ENCODE results near the gene IRF5. TPM values are rescaled to one million over a fixed set of nuclear protein-coding genes. Genes with fewer than 3 reads are reported as not detected.

IRF5 gene
- total RNA-seq, 1 experiment from 2014 or later, result not detected

- BruUV-seq (replicated peaks), result no TSS peak
- ChIA-PET CTCF (no interaction called here), POLR2A (ENCODE audit: low non-redundant PET) (no interaction called here)
- H3K27ac ChIP-seq (ENCODE audit: low read depth, low read length, poor library complexity, severe bottlenecking), result no peak overlapping the region
- TF ChIP-seq EZH2 (IDR thresholded peaks at IDR 0.05; ENCODE audit: borderline replicate concordance, low read depth, low read length, poor library complexity, severe bottlenecking), result no peak
- TF ChIP-seq, protein P1, sequence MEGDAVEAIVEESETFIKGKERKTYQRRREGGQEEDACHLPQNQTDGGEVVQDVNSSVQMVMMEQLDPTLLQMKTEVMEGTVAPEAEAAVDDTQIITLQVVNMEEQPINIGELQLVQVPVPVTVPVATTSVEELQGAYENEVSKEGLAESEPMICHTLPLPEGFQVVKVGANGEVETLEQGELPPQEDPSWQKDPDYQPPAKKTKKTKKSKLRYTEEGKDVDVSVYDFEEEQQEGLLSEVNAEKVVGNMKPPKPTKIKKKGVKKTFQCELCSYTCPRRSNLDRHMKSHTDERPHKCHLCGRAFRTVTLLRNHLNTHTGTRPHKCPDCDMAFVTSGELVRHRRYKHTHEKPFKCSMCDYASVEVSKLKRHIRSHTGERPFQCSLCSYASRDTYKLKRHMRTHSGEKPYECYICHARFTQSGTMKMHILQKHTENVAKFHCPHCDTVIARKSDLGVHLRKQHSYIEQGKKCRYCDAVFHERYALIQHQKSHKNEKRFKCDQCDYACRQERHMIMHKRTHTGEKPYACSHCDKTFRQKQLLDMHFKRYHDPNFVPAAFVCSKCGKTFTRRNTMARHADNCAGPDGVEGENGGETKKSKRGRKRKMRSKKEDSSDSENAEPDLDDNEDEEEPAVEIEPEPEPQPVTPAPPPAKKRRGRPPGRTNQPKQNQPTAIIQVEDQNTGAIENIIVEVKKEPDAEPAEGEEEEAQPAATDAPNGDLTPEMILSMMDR (conservative IDR thresholded peaks at IDR 0.05; ENCODE audit: low read depth, low read length), result no peak
- no peaks in the 10 kb centered on the region for H3K36me3 ChIP-seq (ENCODE audit: insufficient read depth, low read length, poor library complexity, severe bottlenecking)
- H3K27me3 ChIP-seq (replicated peaks; ENCODE audit: insufficient read depth, low read depth, low read length, poor library complexity), result no peaks in the 10 kb centered on the region
- no peak for DNase-seq (ENCODE audit: low spot score)
- H3K4me1 ChIP-seq (ENCODE audit: insufficient read depth, low read length, poor library complexity, severe bottlenecking), result no peaks in the 10 kb centered on the region
- no peak overlapping the region for H3K4me3 ChIP-seq (ENCODE audit: low read depth, low read length, poor library complexity, severe bottlenecking)
- intact Hi-C loops (cut with micrococcal nuclease; ENCODE audit: unreplicated experiment), result no loop called here
- H3K9me3 ChIP-seq (ENCODE audit: low read depth, low read length, poor library complexity, severe bottlenecking), result no peaks in the 10 kb centered on the region
Observed at GRCh38 chr7:128923411-128923800, 14.3 kb upstream of the IRF5 start.

GRCh38 chr7:128924707-128925588 lies 12.8 kb upstream of the IRF5 start:
- Histone ChIP-seq H3K4me3 (ENCODE audit: low read depth, low read length, poor library complexity, severe bottlenecking) (no peak overlapping the region), H3K36me3 (ENCODE audit: insufficient read depth, low read length, poor library complexity, severe bottlenecking) (no peaks in the 10 kb centered on the region), H3K27ac (ENCODE audit: low read depth, low read length, poor library complexity, severe bottlenecking) (no peak overlapping the region), H3K27me3 (replicated peaks; ENCODE audit: insufficient read depth, low read depth, low read length, poor library complexity) (no peaks in the 10 kb centered on the region), H3K4me1 (ENCODE audit: insufficient read depth, low read length, poor library complexity, severe bottlenecking) (no peaks in the 10 kb centered on the region), H3K9me3 (ENCODE audit: low read depth, low read length, poor library complexity, severe bottlenecking) (no peaks in the 10 kb centered on the region)
- ChIA-PET CTCF (no interaction called here), POLR2A (ENCODE audit: low non-redundant PET) (no interaction called here)
- TF ChIP-seq EZH2 (IDR thresholded peaks at IDR 0.05; ENCODE audit: borderline replicate concordance, low read depth, low read length, poor library complexity, severe bottlenecking), result no peak
- TF ChIP-seq, protein P1 (conservative IDR thresholded peaks at IDR 0.05; ENCODE audit: low read depth, low read length), result no peak
- BruUV-seq (replicated peaks), result no TSS peak
- intact Hi-C loops (cut with micrococcal nuclease; ENCODE audit: unreplicated experiment), result no loop called here
- DNase-seq (ENCODE audit: low spot score), result no peak

- POLR2A ChIA-PET (ENCODE audit: low non-redundant PET), result no interaction called here
- intact Hi-C loops (cut with micrococcal nuclease; ENCODE audit: unreplicated experiment), result no loop called here
- H3K4me3 ChIP-seq (ENCODE audit: low read depth, low read length, poor library complexity, severe bottlenecking), result no peak overlapping the region
- H3K36me3 ChIP-seq (ENCODE audit: insufficient read depth, low read length, poor library complexity, severe bottlenecking), result no peaks in the 10 kb centered on the region
- TF ChIP-seq EZH2 (IDR thresholded peaks at IDR 0.05; ENCODE audit: borderline replicate concordance, low read depth, low read length, poor library complexity, severe bottlenecking), result no peak
- TF ChIP-seq, protein P1 (conservative IDR thresholded peaks at IDR 0.05; ENCODE audit: low read depth, low read length), result no peak
- no peak overlapping the region for H3K27ac ChIP-seq (ENCODE audit: low read depth, low read length, poor library complexity, severe bottlenecking)
- no TSS peak for BruUV-seq (replicated peaks)
- DNase-seq (ENCODE audit: low spot score), result no peak
- no peaks in the 10 kb centered on the region for H3K4me1 ChIP-seq (ENCODE audit: insufficient read depth, low read length, poor library complexity, severe bottlenecking)
- no peaks in the 10 kb centered on the region for H3K27me3 ChIP-seq (replicated peaks; ENCODE audit: insufficient read depth, low read depth, low read length, poor library complexity)
- CTCF ChIA-PET, result no interaction called here
- H3K9me3 ChIP-seq (ENCODE audit: low read depth, low read length, poor library complexity, severe bottlenecking), result no peaks in the 10 kb centered on the region
Observed at GRCh38 chr7:128928159-128928813, 9.4 kb upstream of the IRF5 start.
